Measurements from ENCODE around the gene EHMT1.

EHMT1 gene

DNA sequence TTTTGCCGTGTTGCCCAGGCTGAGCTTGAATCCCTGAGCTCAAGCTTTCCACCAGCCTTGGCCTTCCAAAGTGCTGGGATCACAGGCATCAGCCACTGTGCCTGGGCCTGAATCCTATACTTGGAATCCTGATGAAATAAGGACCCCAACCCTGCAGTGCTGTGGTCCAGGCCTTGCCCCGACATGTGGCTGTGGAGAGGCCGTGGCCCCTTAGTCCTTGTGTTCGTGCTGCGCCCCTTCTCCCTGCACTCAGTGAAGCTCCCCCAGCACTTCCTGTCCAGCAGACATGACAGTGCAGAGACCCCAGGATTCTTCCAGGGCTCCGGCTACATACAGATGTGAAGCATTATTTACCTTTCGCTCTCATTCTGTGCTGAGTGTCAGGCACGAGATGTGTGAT lies 52.9 kb downstream of the EHMT1 start:
- DNase-seq (ENCODE audit: low read depth in 2 of 2, low spot score in 1 of 2), result no peak

DNA sequence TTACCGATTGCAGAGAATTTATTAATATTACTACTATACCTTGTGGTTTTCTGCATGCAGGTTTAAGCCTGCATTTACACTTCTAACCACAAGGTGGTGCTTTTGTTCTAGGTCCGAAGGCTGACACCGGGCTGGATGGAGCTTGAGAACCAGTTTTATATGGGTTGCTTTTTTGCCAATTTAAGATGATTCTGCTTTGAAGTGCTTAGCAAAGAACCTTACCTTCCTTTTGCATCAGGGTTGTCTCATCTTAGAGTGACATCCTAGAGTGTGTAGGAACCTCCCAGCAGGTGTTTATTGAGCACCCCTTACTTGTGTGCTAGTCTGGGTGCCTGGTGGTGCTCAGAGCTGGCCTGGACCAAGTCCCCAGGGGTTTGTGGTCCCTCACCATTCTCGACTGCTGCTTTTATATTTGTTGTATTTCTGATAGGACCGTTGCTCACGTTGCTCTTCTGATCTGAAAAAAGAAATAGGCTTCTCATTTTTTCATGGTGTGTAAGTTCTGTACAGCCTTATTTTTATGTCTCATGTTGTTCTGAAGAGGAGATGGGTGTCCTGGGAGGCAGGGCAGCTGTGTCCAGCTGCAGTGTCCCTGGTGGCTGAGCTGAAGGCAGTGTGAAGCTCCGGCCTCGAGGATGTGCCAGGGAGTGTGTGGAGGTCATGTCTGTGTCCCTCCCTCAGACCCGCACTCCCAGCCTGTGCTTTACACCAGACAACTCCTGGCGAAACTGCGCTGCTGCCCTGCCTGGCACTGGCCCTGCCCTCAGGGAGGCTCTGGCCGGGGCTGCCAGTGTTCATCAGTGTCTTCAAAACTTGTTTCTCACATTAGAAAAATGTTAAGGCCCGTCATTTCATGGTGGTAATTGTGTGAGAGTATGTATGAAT lies 54.3 kb downstream of the EHMT1 start:
- DNase-seq (ENCODE audit: low read depth in 2 of 2, low spot score in 1 of 2), result no peak

DNA sequence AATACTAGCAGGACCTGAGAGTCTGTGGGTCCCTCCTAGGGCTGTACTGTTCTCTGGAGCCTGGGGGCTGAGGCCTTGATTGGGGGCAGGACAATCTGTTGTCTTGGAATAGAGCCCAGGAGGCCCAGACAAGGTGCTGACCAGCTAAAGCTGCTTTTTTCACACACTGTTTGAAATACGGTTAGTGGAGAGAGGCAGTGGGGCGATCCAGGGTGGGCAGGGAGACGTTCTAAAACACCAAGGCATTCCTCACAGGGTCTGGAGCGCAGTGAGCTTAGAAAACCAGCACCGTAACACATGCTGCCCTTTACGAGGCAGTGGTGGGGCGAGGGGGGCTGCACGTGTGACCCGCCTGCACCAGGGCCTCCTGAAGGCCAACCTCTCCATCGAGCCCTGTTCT lies 55.1 kb downstream of the EHMT1 start:
- DNase-seq (ENCODE audit: low read depth in 2 of 2, low spot score in 1 of 2), result no peak

DNA sequence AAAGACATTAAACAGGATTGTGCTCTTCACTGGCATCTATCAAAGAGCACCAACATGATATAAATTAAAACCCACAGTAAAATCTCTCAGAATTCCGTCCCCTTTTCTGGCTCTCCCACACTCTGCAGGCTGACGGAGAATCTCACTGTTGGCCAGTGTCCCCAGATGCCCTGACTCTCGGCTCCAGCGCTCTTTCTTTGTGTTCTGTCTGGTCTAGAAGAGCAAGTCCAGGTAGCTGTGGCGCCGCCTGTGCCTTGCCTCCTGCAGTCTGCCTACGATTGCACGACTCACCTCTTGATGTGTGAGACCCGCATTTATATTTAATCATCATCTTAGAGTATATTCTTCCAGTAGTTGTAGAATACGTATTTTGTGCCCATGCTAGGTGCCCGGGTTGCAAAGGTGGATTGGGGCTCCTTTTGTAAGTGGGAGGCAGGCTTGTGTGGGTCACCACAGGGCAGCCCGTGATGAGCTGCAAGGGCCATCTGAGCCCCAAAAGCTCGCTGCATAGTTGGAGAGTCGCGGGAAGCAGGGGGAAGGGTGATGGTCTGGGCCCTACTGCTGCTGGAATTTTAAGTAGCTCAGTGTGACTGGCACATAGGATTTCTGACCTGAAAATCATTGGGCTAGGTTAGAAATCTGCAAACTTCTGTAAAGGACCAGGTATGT lies 55.6 kb downstream of the EHMT1 start:
- no peak for DNase-seq (ENCODE audit: low read depth in 2 of 2, low spot score in 1 of 2)

DNA sequence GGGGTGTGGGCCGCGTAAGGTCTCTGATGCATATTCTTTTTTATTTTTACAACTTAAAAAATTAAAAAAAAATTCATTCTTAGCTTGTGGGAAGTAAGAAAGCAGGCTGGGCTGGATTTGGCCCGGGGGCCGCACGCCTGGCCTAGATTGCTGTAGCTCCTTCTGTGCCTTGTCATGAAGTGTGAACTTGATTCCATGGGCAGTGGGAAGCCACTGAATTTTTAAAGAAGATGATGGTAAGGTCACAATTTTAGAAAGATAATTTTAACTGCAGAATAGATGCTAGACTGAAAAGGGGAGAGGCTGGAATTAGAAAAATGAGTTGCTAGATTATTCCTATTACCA lies 56.1 kb downstream of the EHMT1 start:
- no peak for DNase-seq (ENCODE audit: low read depth in 2 of 2, low spot score in 1 of 2)

DNA sequence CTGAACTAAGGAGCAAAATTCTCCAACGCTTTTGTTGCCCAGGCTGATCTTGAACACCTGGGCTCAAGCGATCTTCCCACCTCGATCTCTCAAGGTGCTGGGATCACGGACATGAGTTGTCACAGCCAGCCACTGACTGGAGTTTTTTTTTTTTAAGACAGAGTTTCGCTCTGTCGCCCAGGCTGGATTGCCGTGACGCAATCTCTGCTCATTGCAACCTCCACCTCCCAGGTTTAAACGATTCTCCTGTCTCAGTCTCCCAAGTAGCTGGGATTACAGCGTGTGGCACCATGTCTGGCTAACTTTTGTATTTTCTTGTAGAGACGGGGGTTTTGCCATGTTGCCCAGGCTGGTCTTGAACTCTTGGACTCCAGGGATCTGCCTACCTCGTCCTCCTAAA lies 58.2 kb downstream of the EHMT1 start:
- no peak for DNase-seq (ENCODE audit: low read depth in 2 of 2, low spot score in 1 of 2)

DNA sequence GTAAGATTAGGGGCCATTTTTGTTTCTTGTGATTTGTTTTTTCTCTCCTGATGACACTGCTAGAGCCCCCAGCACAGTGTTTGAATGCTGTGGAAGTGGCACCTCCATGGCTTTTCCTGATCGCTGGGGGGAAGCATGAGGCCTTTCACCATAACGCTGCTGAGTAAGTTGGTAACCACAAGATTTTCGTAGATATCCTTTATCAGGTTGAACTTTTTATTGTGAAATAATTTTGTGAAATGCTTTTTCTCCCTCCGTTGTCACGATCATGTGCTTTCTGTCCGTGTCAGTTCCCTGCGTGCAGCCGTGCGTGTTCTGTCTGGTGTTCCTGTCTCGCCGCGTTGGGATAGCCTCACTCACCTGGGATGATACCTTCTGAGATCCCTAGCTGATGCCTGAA lies 59.4 kb downstream of the EHMT1 start:
- no peak for DNase-seq (ENCODE audit: low read depth in 2 of 2, low spot score in 1 of 2)

DNA sequence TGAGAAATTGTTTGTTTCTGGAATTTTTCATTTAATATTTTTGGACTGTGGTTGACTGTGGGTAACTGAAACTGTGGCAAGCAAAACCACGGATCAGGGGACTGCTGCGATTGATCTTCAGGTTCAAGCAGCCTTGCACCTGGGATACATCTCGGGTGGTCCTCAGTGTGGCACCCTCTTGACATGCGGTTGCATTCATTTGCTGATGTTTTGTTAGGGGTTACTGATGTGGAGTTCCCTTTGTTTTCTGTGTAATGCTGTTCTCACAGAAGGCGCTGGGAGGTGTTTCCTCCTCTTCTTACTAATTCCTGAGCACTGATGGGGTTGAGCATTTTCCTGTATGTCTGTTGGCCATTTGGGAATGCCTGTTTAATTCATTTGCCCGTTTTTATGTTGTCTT lies 60.4 kb downstream of the EHMT1 start:
- DNase-seq (ENCODE audit: low read depth in 2 of 2, low spot score in 1 of 2), result no peak

DNA sequence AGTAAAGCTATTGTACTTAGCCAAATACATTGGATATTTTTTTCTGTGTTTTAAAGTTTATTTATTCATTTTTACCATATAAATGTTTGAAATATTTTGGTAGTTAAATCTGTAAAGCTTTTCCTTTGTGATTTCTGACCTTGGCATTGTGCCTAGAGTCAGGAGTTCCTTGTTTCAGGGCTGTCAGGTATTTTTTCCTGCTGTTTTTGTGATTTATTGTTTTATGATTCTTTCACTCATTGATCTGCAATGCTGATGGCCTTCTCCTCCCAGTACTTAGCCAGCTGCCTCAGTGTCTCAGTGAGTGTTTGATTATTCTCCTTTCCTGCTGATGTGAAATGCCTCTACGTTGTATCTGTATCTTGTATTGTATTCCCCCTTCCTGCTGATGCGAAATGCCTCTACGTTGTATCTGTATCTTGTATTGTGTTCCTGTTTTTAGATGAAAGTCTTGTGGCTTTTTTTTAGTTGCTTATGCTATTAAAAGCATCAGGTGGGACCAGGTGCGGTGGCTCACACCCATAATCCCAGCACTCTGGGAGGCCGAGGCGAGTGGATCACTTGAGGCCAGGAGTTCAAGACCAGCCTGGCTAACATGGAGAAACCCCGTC lies 61.0 kb downstream of the EHMT1 start:
- no peak for DNase-seq (ENCODE audit: low read depth in 2 of 2, low spot score in 1 of 2)

DNA sequence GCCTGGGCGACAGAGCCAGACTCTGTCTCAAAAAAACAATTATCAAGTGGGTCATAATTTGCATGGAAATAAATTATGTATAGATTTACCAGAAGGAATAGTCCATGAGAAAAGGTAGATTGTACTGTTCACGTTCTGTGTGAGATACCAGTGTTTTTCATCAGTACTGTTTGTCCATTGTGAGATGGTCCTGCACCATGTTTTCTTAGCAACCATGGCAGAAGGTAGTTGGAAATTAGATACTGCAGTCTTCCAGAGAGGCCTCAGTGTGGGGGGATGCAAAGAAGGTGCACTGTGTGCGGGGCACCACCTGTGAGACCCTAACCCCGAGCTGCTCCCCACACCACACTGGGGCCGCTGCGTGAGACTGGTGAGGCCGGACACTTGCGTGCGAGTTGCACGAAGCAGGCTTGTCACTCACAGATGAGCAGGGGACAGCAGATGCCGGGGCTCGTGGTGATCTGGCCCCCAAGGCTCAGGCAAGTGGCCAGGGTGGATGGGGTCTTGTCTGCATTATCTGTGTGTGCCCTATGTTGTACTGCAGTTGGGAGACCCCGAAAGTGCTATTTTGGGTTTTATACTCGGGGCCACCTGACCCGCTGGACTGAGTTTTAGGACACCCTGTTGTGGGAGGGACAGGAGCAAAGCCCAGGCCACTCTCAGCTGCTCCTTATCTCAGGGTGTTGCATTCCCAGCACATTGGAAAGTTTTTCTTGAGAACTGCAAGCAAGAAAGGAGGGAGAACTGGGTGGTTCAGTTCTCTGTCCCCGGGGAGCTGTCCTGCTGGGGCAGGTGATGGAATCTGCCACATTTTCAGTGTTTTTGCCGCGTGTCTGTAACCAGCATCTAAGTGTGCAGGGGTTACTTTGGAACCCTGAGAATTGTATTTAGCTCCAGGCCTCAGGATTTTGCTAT lies 61.9 kb downstream of the EHMT1 start:
- DNase-seq (ENCODE audit: low read depth in 2 of 2, low spot score in 1 of 2), result no peak

DNA sequence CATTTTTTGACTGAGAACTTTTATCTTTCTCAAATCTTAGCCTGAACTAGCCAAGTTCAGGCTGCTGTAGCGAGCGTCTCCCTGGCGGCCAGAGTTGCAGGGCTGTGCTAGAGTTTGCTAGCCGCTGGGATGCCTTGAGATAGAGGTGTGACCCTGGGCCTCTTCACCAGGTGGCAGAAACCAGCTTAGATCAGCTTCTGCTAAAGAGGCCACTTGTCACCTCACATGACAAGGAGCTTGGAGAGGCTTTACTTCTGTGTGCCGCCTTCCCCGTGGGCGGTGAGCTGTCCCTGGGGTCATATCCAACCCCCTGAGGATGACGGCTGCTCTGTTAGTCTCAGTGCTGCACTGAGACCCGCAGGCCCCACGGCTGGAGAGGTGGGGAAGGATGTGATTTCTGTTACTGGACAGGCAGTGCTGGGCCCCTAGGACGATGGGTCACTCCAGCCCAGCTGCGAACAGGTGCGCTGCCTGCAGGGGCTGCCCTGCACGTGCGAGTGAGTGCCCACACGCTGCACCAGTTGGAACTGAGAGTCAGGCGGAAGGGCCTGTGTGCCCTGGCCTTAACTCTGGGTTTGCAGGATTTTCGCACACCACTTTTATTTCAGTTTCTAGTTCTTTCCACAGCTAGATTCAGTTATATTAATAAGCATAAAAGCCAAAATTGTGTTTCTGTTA lies 63.8 kb downstream of the EHMT1 start:
- DNase-seq (ENCODE audit: low read depth in 2 of 2, low spot score in 1 of 2), result no peak

DNA sequence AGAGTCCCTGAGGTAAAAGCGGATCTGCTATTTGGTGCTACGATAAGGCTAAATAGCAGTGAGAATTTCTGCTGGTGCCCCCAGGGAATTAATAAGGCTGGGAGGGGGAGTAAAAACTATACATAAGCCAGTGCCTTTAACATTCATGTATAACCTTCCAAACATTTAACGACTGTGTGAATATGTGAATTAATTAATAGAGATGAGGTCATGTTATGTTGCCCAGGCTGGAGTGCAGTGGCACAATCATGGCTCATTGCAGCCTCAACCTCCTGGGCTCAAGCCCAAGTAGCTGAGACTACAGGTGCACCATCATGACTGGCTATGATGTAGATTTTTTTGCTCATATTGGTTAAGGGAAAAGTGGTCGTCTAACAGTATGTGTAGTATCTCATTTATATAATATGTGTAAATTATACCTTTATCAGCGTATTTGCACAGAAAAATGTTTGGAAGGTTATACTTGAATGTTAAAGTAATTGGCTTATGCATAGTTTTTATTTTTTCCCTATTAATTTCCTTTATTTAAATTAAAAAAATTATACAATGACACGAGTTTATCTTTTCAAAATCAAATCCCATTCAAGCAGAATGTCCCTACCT lies 64.6 kb downstream of the EHMT1 start:
- DNase-seq (ENCODE audit: low read depth in 2 of 2, low spot score in 1 of 2), result no peak

DNA sequence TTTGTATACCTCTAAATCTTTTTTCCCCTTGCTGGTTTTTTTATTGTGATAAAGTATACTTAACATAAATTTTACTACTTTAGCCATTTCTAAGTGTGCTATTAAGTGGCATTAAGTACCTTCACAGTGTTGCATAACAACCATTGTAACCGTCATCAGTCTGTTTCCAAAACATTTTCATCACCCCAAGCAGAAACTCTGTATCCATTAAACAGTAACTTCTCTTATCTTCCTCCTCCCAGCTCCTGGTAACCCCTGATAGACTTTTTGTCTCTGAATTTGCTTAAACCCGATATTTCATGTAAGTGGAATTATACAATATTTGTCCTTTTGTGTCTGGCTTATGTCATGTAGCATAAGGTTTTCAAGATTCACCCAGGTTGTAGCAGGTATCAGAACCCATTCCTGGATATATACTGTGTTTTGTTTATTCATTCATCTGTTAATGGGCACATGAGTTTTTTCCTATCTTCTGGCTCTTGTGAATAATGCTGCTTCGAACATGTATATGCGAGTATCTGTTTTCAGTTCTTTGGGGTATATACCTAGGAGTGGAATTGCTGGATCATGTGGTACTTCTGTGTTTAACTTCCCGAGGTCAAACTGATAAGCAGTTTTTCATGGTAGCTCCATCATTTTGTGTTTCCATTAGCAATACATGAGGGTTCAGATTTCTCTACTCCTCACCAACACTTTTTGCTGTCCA lies 66.4 kb downstream of the EHMT1 start:
- no peak for DNase-seq (ENCODE audit: low read depth in 2 of 2, low spot score in 1 of 2)

DNA sequence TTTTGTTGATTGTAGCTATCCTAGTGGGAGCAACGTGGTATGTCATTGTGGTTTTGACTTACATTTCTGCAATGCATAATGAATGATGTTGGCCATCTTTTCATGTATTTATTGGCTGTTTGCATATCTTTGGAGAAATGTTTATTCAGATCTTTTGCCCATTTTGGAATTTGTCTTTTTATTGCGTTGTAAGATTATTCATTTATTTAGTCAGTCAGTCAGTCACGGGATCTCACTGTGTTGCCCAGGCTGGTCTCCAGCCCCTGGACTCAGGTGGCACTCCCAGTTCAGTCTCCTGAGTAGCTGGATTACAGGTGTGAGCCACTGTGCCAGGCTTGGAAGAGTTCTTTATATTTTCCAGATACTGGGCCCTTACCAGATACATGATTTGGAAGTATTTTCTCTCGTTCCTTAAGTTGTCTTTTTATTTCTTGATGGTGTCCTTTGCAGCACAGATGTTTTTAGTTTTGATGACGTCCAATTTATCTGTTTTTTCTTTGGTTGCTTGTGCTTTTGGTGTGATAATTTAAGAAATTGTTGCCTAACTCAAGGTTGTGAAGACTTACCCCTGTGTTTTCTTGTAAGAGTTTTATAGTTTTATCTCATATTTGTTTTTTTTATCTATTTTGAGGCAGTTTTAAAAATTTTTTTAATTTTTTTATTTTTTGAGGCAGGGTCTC lies 67.1 kb downstream of the EHMT1 start:
- no peak for DNase-seq (ENCODE audit: low read depth in 2 of 2, low spot score in 1 of 2)

DNA sequence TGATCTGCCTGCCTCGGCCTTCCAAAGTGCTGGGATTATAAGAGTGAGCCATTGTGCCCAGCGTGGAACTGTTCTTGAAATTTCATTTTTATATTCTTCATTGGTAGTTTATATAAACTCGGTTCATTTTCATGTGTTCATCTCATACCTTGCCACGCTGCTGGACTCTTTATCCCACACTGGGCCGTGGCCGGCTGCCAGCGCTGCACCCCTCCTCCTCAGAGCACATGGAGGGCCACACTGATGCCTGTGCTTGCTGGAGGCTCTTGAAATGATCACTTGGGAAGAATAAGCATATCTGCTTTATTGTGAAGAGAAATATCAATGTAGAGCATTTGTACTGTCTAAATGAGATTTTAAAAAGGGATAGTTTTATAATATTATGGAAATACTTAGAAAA lies 69.5 kb downstream of the EHMT1 start:
- no peak for DNase-seq (ENCODE audit: low read depth in 2 of 2, low spot score in 1 of 2)

DNA sequence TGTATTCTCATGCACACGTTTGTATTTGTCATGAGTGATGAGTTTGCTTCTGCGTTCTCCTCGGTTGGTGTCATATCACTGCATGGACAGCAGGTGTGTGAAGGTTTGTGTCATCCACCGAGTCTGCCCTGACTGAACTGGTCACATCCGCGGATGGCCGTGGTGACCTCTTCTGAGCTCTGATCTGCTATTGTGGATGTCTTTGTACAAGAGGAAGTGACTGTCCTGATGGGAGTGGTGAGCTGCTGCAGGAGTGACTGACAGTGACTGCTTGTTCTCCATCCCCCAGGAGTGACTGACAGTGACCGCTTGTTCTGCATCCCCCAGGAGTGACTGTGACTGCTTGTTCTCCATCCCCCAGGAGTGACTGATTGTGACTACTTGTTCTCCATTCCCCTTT lies 69.9 kb downstream of the EHMT1 start:
- DNase-seq (ENCODE audit: low read depth in 2 of 2, low spot score in 1 of 2), result no peak

DNA sequence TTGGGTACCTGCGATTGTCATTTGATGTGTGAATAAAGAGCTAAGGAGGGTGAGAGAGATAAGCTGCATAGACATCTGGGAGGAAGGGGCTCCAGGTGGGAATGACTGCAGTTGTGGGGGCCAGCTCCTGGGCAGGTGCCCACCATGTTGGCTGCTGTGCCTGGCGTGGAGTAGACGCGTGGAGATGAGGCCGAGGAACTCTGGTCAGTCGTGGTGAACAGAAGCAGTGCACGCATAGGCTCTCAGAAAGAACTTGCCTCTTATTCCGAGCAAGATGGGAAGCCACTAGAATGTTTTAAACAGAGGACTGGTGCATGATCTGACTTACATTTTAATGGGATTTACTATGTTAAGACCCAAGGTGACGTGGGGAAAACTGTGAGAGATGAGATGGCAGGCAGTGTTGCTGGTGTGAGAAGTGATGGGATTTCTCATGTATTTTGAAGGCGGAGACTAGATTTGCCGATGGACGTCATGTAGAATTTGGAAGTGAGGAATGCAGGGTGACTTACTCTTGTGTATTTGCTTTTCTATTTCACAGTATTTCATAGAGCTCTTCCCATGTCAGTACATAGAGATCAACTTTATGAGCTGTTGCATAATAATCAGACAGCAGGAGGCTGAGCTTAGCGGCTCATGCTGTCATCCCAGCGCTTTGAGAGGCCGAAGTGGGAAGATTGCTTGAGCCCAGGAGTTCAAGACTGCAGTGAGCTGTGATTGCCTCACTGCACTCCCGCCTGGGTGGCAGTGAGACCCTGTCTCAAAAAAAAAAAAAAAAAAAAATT lies 71.1 kb downstream of the EHMT1 start:
- DNase-seq (ENCODE audit: low read depth in 2 of 2, low spot score in 1 of 2), result no peak

DNA sequence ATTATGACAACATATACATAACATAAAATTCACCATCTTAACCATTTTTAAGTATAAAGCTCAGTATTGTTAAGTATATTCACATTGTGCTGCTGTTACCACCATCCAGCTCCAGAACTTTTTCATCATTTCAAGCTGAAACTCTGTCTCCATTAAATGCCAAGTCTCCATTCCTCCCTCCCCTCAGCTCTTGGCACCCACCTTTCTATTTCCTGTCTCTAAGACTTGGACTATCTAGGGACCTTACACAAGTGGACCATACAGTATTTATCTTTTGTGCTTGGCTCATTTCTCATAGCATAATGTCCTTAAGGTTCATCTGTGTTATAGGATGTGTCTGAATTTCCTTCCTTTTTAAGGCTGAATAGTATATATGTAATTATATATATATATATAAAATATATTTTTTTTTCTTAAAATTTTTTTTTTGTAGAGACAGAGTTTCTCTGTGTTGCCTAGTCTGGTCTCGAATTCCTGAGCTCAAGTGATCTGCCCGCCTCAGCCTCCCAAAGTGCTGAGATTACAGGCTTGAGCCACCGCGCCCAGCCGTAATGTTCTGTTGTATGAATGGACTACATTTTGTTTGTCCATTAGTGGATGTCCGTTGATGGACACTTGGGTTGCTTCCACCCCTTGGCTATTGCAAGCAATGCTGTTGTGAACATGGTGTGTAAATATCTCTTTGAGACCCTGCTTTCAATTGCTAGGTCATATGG lies 72.3 kb downstream of the EHMT1 start:
- no peak for DNase-seq (ENCODE audit: low read depth in 2 of 2, low spot score in 1 of 2)

All from stimulated activated CD8-positive, alpha-beta memory T cell treated with anti-CD3 and anti-CD28 coated beads, Interleukin-4, amount 100 ng/mL, for 1 hour (primary cell).